COLO829 (cell line): ENCODE measurements around the gene PRR35.

Experiments used
- DNase-seq: peaks from one replicate; pipeline ENCODE4 v3.0.0; 2012; ENCODE audit warnings: low spot score

The PRR35 gene

GRCh38 chr16:564690-565418 is 4.7 kb downstream of the PRR35 start:
- DNase-seq: no peak

- no peak for DNase-seq
Observed at GRCh38 chr16:565419-566330, 5.5 kb downstream of the PRR35 start.

GRCh38 chr16:566475-567372 is 6.5 kb downstream of the PRR35 start, which contains the start of gene NHLRC4:
Gene NHLRC4 (plus strand): TSS chr16:567005. CDS start chr16:568048, 1,043 bp downstream.
- DNase-seq: peak; percentile 74

- no peak for DNase-seq
Observed at GRCh38 chr16:567373-568256, 7.4 kb downstream of the PRR35 start.

GRCh38 chr16:568401-569258 is 8.4 kb downstream of the PRR35 start:
- DNase-seq: no peak

- peak; percentile 67 for DNase-seq
Observed at GRCh38 chr16:569445-570254, 9.5 kb downstream of the PRR35 start, which contains the start of gene PIGQ. Gene PIGQ (plus strand): TSS chr16:569968. CDS start chr16:574075, 4,107 bp downstream.

GRCh38 chr16:572865-573650 is 12.9 kb downstream of the PRR35 start:
- DNase-seq: no peak

- no peak for DNase-seq
Observed at GRCh38 chr16:574021-574760, 14.0 kb downstream of the PRR35 start.

GRCh38 chr16:575354-576196 is 15.4 kb downstream of the PRR35 start:
- DNase-seq: no peak

- DNase-seq: no peak
Observed at GRCh38 chr16:576197-576822, 16.1 kb downstream of the PRR35 start.

GRCh38 chr16:576823-577201 is 16.6 kb downstream of the PRR35 start:
- DNase-seq: no peak

- DNase-seq: no peak
Observed at GRCh38 chr16:577796-578195, 17.6 kb downstream of the PRR35 start.

GRCh38 chr16:578232-578869 is 18.2 kb downstream of the PRR35 start:
- no peak for DNase-seq

- peak; percentile 39 for DNase-seq
Observed at GRCh38 chr16:578870-579405, 18.7 kb downstream of the PRR35 start.
